GM23248 (cell line): ENCODE data around the gene WWOX. TPM values are rescaled to one million over a fixed set of nuclear protein-coding genes. Genes with fewer than 3 reads are reported as not detected.

Source experiments
- DNase-seq: peaks from one replicate; pipeline ENCODE4 v3.0.0-alpha.2; 2015
- H2AFZ ChIP-seq: fragments of 200-600 bp; sonication (generic); 2 replicates; pipeline ENCODE4 v1.6.1; 2016; ENCODE audit warnings: antibody characterized with exemption
- H3F3A ChIP-seq: fragments of 200-600 bp; sonication (generic); 2 replicates; pipeline ENCODE4 v1.6.1; 2016; ENCODE audit warnings: mild to moderate bottlenecking, antibody characterized with exemption, mixed run types; ENCODE audit not compliant: insufficient read depth
- H3K27ac ChIP-seq: fragments of 200-600 bp; sonication (generic); 2 replicates; pipeline ENCODE4 v1.5.1; 2016; ENCODE audit warnings: mild to moderate bottlenecking
- H3K27me3 ChIP-seq: fragments of 200-600 bp; sonication (generic); replicated peaks from 2 replicates; pipeline ENCODE4 v1.6.1; 2016; ENCODE audit warnings: mild to moderate bottlenecking; ENCODE audit not compliant: insufficient read depth
- H3K36me3 ChIP-seq: fragments of 200-600 bp; sonication (generic); 2 replicates; pipeline ENCODE4 v1.6.1; 2016; ENCODE audit warnings: low read depth, mild to moderate bottlenecking
- H3K4me1 ChIP-seq: fragments of 200-600 bp; sonication (generic); 2 replicates; pipeline ENCODE4 v1.6.1; 2016; ENCODE audit warnings: mild to moderate bottlenecking; ENCODE audit not compliant: insufficient read depth
- H3K4me2 ChIP-seq: fragments of 200-600 bp; sonication (generic); one replicate; pipeline ENCODE4 v1.6.1; 2016; ENCODE audit warnings: mild to moderate bottlenecking; ENCODE audit not compliant: unreplicated experiment
- H3K4me3 ChIP-seq: fragments of 200-600 bp; sonication (generic); 2 replicates; pipeline ENCODE4 v1.5.1; 2016; ENCODE audit warnings: mild to moderate bottlenecking
- H3K79me2 ChIP-seq: fragments of 200-600 bp; sonication (generic); 2 replicates; pipeline ENCODE4 v1.6.1; 2016; ENCODE audit warnings: mild to moderate bottlenecking; ENCODE audit not compliant: insufficient read depth
- H3K9ac ChIP-seq: fragments of 200-600 bp; sonication (generic); 2 replicates; pipeline ENCODE4 v1.6.1; 2016; ENCODE audit warnings: mild to moderate bottlenecking
- H3K9me2 ChIP-seq: fragments of 200-600 bp; sonication (generic); 2 replicates; pipeline ENCODE4 v1.6.1; 2016; ENCODE audit warnings: mixed run types, mild to moderate bottlenecking, moderate library complexity; ENCODE audit not compliant: insufficient read depth
- H3K9me3 ChIP-seq: fragments of 200-600 bp; sonication (generic); one replicate; pipeline ENCODE4 v1.6.1; 2017; ENCODE audit warnings: low read depth
- H4K20me1 ChIP-seq: fragments of 200-600 bp; sonication (generic); 2 replicates; pipeline ENCODE4 v1.6.0; 2016; ENCODE audit not compliant: insufficient read depth
- EZH2 ChIP-seq: fragments of 200-600 bp; sonication (generic); IDR thresholded peaks from 2 replicates; pipeline ENCODE4 v1.6.1; 2018; ENCODE audit warnings: antibody characterized with exemption, mild to moderate bottlenecking; ENCODE audit not compliant: insufficient read depth, poor library complexity, severe bottlenecking
- EZH2phosphoT487 ChIP-seq: fragments of 200-600 bp; sonication (generic); IDR thresholded peaks from 2 replicates; pipeline ENCODE4 v1.6.1; 2018; ENCODE audit warnings: antibody characterized with exemption, moderate library complexity, mild to moderate bottlenecking, low read depth; ENCODE audit not compliant: insufficient read depth
- WGBS, 2 experiments: methylation state at CpG; one replicate each; pipeline ENCODE4 v1.1.6; 2015 to 2017; ENCODE audit warnings: low lambda C conversion rate in 2 of 2, low coverage in 1 of 2; ENCODE audit errors: missing lambda C conversion rate in 2 of 2; 5-methylcytosine and 5-hydroxymethylcytosine counted together
- in situ Hi-C: fragments of 300-500 bp; cut with MboI; formaldehyde crosslinking; loops from 2 replicates; pipeline ENCODE4 v1.15.0; 2020
- polyA plus RNA-seq: library from polyadenylated mRNA; unstranded; fragments of >200 nt; fragmentation: Nextera tagmentation; extraction: Ambion mirVana; gene quantifications from 2 replicates; pipeline ENCODE4 v1.2.1, GENCODE V29; 2016
- total RNA-seq: library from RNA; depleted of rRNA; stranded (reverse); fragments of >200 nt; shearing (Covaris generic); gene quantifications from 2 replicates; pipeline ENCODE4 v1.2.3, GENCODE V29; 2014

WWOX gene
- total and polyA plus RNA-seq, 2 experiments from 2014 or later, result 4.5 to 6.6 TPM

GRCh38 chr16:78675951-78676792 lies 576.7 kb downstream of the WWOX start:
- Histone ChIP-seq H3K4me2 (no peak overlapping the region), H3K36me3 (no peaks in the 10 kb centered on the region), H3K27me3 (no peaks in the 10 kb centered on the region), H3K4me3 (no peak overlapping the region), H4K20me1 (no peaks in the 10 kb centered on the region), H3K9ac (no peak overlapping the region), H2AFZ (no peak overlapping the region), H3K9me2 (no peaks in the 10 kb centered on the region), H3K79me2 (no peaks in the 10 kb centered on the region), H3F3A (no peaks in the 10 kb centered on the region), H3K4me1 (no peaks in the 10 kb centered on the region), H3K27ac (no peak overlapping the region), H3K9me3 (no peaks in the 10 kb centered on the region)
- in situ Hi-C loops, result no loop called here
- no peak for DNase-seq
- TF ChIP-seq EZH2 (no peak), EZH2phosphoT487 (no peak)
- WGBS, 2 experiments, result 68 to 69% methylated on average over 9 of the region's 9 CpGs

- no peak for TF ChIP-seq EZH2phosphoT487
- TF ChIP-seq EZH2, result no peak
Measured at GRCh38 chr16:78677181-78677731, 577.8 kb downstream of the WWOX start.

GRCh38 chr16:78679546-78679945 lies 580.1 kb downstream of the WWOX start:
- Histone ChIP-seq H3K9ac (no peak overlapping the region), H2AFZ (no peak overlapping the region), H4K20me1 (no peaks in the 10 kb centered on the region), H3K4me1 (peaks cover 15% of the 10 kb centered on the region), H3K36me3 (no peaks in the 10 kb centered on the region), H3K27me3 (no peaks in the 10 kb centered on the region), H3K79me2 (no peaks in the 10 kb centered on the region), H3K27ac (no peak overlapping the region), H3K9me3 (no peaks in the 10 kb centered on the region), H3F3A (peaks cover 13% of the 10 kb centered on the region), H3K4me3 (no peak overlapping the region), H3K9me2 (no peaks in the 10 kb centered on the region), H3K4me2 (no peak overlapping the region)
- WGBS, 2 experiments, result 87 to 98% methylated on average over 2 of the region's 2 CpGs
- DNase-seq, result no peak
- no peak for TF ChIP-seq EZH2phosphoT487
- no peak for TF ChIP-seq EZH2
- in situ Hi-C loops, result no loop called here

More at GRCh38 chr16:78677181-78677731, 577.8 kb downstream of the WWOX start:
- no peaks in the 10 kb centered on the region for H3K9me2 ChIP-seq
- no peak for DNase-seq
- H3K4me1 ChIP-seq, result no peaks in the 10 kb centered on the region
- WGBS, 2 experiments, result 52 to 54% methylated on average over 4 of the region's 4 CpGs
- no peaks in the 10 kb centered on the region for H3K27me3 ChIP-seq
- no peaks in the 10 kb centered on the region for H3K79me2 ChIP-seq
- no peak overlapping the region for H3K4me3 ChIP-seq
- no peak overlapping the region for H3K4me2 ChIP-seq
- no peaks in the 10 kb centered on the region for H3F3A ChIP-seq
- H3K36me3 ChIP-seq, result no peaks in the 10 kb centered on the region
- no peak overlapping the region for H2AFZ ChIP-seq
- no peaks in the 10 kb centered on the region for H3K9me3 ChIP-seq
- no peak overlapping the region for H3K27ac ChIP-seq
- no peak overlapping the region for H3K9ac ChIP-seq
- in situ Hi-C loops, result no loop called here
- H4K20me1 ChIP-seq, result no peaks in the 10 kb centered on the region

GRCh38 chr16:78681743-78682142 lies 582.3 kb downstream of the WWOX start:
- H3K27ac ChIP-seq, result no peak overlapping the region
- peaks cover 27% of the 10 kb centered on the region for H3F3A ChIP-seq
- no peaks in the 10 kb centered on the region for H3K36me3 ChIP-seq
- no peak overlapping the region for H2AFZ ChIP-seq
- no peaks in the 10 kb centered on the region for H3K79me2 ChIP-seq
- no peak for DNase-seq
- in situ Hi-C loops, result no loop called here
- no peak overlapping the region for H3K4me2 ChIP-seq
- peaks cover 27% of the 10 kb centered on the region for H3K4me1 ChIP-seq
- 85 to 86% methylated on average over 8 of the region's 8 CpGs for WGBS, 2 experiments
- no peaks in the 10 kb centered on the region for H4K20me1 ChIP-seq
- TF ChIP-seq EZH2 (no peak), EZH2phosphoT487 (no peak)
- no peaks in the 10 kb centered on the region for H3K9me2 ChIP-seq
- H3K9ac ChIP-seq, result no peak overlapping the region
- no peak overlapping the region for H3K4me3 ChIP-seq
- no peaks in the 10 kb centered on the region for H3K9me3 ChIP-seq
- H3K27me3 ChIP-seq, result no peaks in the 10 kb centered on the region
